ENCODE data around the gene LCN2.

LCN2 gene

GRCh38 chr9:128117613-128118471 lies 31.4 kb upstream of the LCN2 start:
- no peak overlapping the region for H3K27ac ChIP-seq
- no peaks in the 10 kb centered on the region for H3K27me3 ChIP-seq (replicated peaks)
- H3K4me3 ChIP-seq (ENCODE audit: low read depth, low read length) = no peak overlapping the region
- H3K36me3 ChIP-seq (replicated peaks) = peaks cover 16% of the 10 kb centered on the region
- in situ Hi-C loops (cut with HindIII; ENCODE audit: low pct_ligation_motif_present, low sequenced_read_pairs) = no loop called here
- peak; percentile 100 for TF ChIP-seq CTCF (IDR thresholded peaks at IDR 0.05; ENCODE audit: low read depth, low read length, missing control alignments)
- DNase-seq = peak; percentile 87

GRCh38 chr9:128118472-128118857 lies 30.8 kb upstream of the LCN2 start:
- Histone ChIP-seq H3K36me3 (replicated peaks) (peaks cover 17% of the 10 kb centered on the region), H3K27ac (no peak overlapping the region), H3K4me3 (ENCODE audit: low read depth, low read length) (no peak overlapping the region), H3K27me3 (replicated peaks) (no peaks in the 10 kb centered on the region)
- DNase-seq = no peak
- no peak for TF ChIP-seq CTCF (IDR thresholded peaks at IDR 0.05; ENCODE audit: low read depth, low read length, missing control alignments)
- in situ Hi-C loops (cut with HindIII; ENCODE audit: low pct_ligation_motif_present, low sequenced_read_pairs) = no loop called here

- TF ChIP-seq CTCF (IDR thresholded peaks at IDR 0.05; ENCODE audit: low read depth, low read length, missing control alignments) = no peak
- H3K4me3 ChIP-seq (ENCODE audit: low read depth, low read length) = no peak overlapping the region
- no peaks in the 10 kb centered on the region for H3K27me3 ChIP-seq (replicated peaks)
- H3K36me3 ChIP-seq (replicated peaks) = peaks cover 17% of the 10 kb centered on the region
- in situ Hi-C loops (cut with HindIII; ENCODE audit: low pct_ligation_motif_present, low sequenced_read_pairs) = no loop called here
- DNase-seq = no peak
- H3K27ac ChIP-seq = no peak overlapping the region
Measured at GRCh38 chr9:128118971-128119665, 30.1 kb upstream of the LCN2 start.

- H3K36me3 ChIP-seq (replicated peaks) = peaks cover 24% of the 10 kb centered on the region
- H3K4me3 ChIP-seq (ENCODE audit: low read depth, low read length) = no peak overlapping the region
- no peaks in the 10 kb centered on the region for H3K27me3 ChIP-seq (replicated peaks)
- no peak for TF ChIP-seq CTCF (IDR thresholded peaks at IDR 0.05; ENCODE audit: low read depth, low read length, missing control alignments)
- H3K27ac ChIP-seq = no peak overlapping the region
- in situ Hi-C loops (cut with HindIII; ENCODE audit: low pct_ligation_motif_present, low sequenced_read_pairs) = no loop called here
- DNase-seq = no peak
Measured at GRCh38 chr9:128120061-128120740, 29.1 kb upstream of the LCN2 start.

GRCh38 chr9:128120741-128121465 lies 28.4 kb upstream of the LCN2 start:
- no peak for TF ChIP-seq CTCF (IDR thresholded peaks at IDR 0.05; ENCODE audit: low read depth, low read length, missing control alignments)
- in situ Hi-C loops (cut with HindIII; ENCODE audit: low pct_ligation_motif_present, low sequenced_read_pairs) = no loop called here
- Histone ChIP-seq H3K4me3 (ENCODE audit: low read depth, low read length) (no peak overlapping the region), H3K27ac (no peak overlapping the region), H3K36me3 (replicated peaks) (peaks cover 25% of the 10 kb centered on the region), H3K27me3 (replicated peaks) (no peaks in the 10 kb centered on the region)
- no peak for DNase-seq

All from brain microvascular endothelial cell (primary cell).